Measurements from ENCODE around the gene SMCP. TPM values are rescaled to one million over a fixed set of nuclear protein-coding genes. Genes with fewer than 3 reads are reported as not detected.

The SMCP gene
- total and polyA plus RNA-seq, 2 donors (not counting 1 experiment from before 2014, with no cell fraction given), result not detected

- H4K20me1 ChIP-seq (ENCODE audit: control insufficient read depth, insufficient read depth, low read length, poor library complexity, severe bottlenecking), result no peaks in the 10 kb centered on the region
- H3K9me3 ChIP-seq (ENCODE audit: control extremely low read depth in 1 of 3, control insufficient read depth in 2 of 3, insufficient read depth in 1 of 3, low read length in 2 of 3), result no peaks in the 10 kb centered on the region
- peaks cover 0 to 4% of the 10 kb centered on the region in 2 donors for H3K4me1 ChIP-seq (ENCODE audit: control insufficient read depth in 2 of 2, insufficient read depth in 2 of 2, low read length in 2 of 2)
- Mint-ChIP-seq H3K27me3 (peaks cover 13% of the 10 kb centered on the region), H3K9me3 (ENCODE audit: insufficient read depth) (no peaks in the 10 kb centered on the region), H3K4me3 (no peak overlapping the region), H3K27ac (no peak overlapping the region), H3K4me1 (peaks cover 2% of the 10 kb centered on the region)
- H2AFZ ChIP-seq (ENCODE audit: insufficient read depth, low read depth, low read length, poor library complexity, severe bottlenecking), result no peak overlapping the region
- no peak overlapping the region for H3K4me2 ChIP-seq (replicated peaks; ENCODE audit: low read depth, low read length, poor library complexity, severe bottlenecking)
- ATAC-seq (ENCODE audit: low read depth), result no peak
- no peaks in the 10 kb centered on the region for H3K79me2 ChIP-seq (ENCODE audit: control insufficient read depth, insufficient read depth, low read length)
- ChIA-PET POLR2A (no interaction called here), CTCF (interaction anchor here (1.0 to 3.0 kb wide), 8 partner anchors 8 to 417 kb away, joined by 4 to 13 read pairs (median 8); no protein-coding TSS in a partner anchor)
- no peak overlapping the region for H3K9ac ChIP-seq (ENCODE audit: low read length)
- intact Hi-C loops (cut with micrococcal nuclease), result no loop called here
- 82% methylated on average over 2 of the region's 17 CpGs for WGBS (ENCODE audit: insufficient coverage)
- H3K27ac ChIP-seq (ENCODE audit: low read length in 2 of 2), result no peak overlapping the region
- no peak for DNase-seq
- no peak overlapping the region for H3K4me3 ChIP-seq (ENCODE audit: control extremely low read depth in 1 of 5, extremely low read depth in 1 of 5, insufficient read depth in 1 of 5, low read depth in 2 of 5, low read length in 4 of 5)
- peaks cover 0 to 7% (median 1%) of the 10 kb centered on the region in 4 experiments for H3K27me3 ChIP-seq (replicated peaks in 1 of 4; ENCODE audit: control extremely low read depth in 1 of 4, control insufficient read depth in 3 of 4, insufficient read depth in 4 of 4, low read length in 3 of 4)
- H3K36me3 ChIP-seq (replicated peaks in 1 of 2; ENCODE audit: control extremely low read depth in 1 of 2, control insufficient read depth in 1 of 2, extremely low read depth in 1 of 2, insufficient read depth in 2 of 2, low read length in 1 of 2), result no peaks in the 10 kb centered on the region
- TF ChIP-seq EZH2 (IDR thresholded peaks at IDR 0.05; ENCODE audit: borderline replicate concordance, insufficient read depth, low read depth, low read length, poor library complexity, severe bottlenecking), result no peak
- TF ChIP-seq CTCF (IDR thresholded peaks at IDR 0.05), result no peak
Observed at GRCh38 chr1:152870831-152871730, 7.0 kb upstream of the SMCP start.

- Mint-ChIP-seq H3K9me3 (ENCODE audit: insufficient read depth) (no peaks in the 10 kb centered on the region), H3K27ac (no peak overlapping the region), H3K4me3 (no peak overlapping the region), H3K27me3 (peaks cover 17% of the 10 kb centered on the region), H3K4me1 (peaks cover 2% of the 10 kb centered on the region)
- TF ChIP-seq EZH2 (IDR thresholded peaks at IDR 0.05; ENCODE audit: borderline replicate concordance, insufficient read depth, low read depth, low read length, poor library complexity, severe bottlenecking) (no peak), CTCF (IDR thresholded peaks at IDR 0.05) (no peak)
- ATAC-seq (ENCODE audit: low read depth) (no peak), DNase-seq (no peak)
- POLR2A ChIA-PET, result no interaction called here
- Histone ChIP-seq H3K27me3 (replicated peaks in 1 of 4; ENCODE audit: control extremely low read depth in 1 of 4, control insufficient read depth in 3 of 4, insufficient read depth in 4 of 4, low read length in 3 of 4) (peaks cover 0 to 7% (median 1%) of the 10 kb centered on the region in 4 experiments), H3K27ac (ENCODE audit: low read length in 2 of 2) (no peak overlapping the region), H3K36me3 (replicated peaks in 1 of 2; ENCODE audit: control extremely low read depth in 1 of 2, control insufficient read depth in 1 of 2, extremely low read depth in 1 of 2, insufficient read depth in 2 of 2, low read length in 1 of 2) (no peaks in the 10 kb centered on the region), H3K4me2 (replicated peaks; ENCODE audit: low read depth, low read length, poor library complexity, severe bottlenecking) (no peak overlapping the region), H3K9me3 (ENCODE audit: control extremely low read depth in 1 of 3, control insufficient read depth in 2 of 3, insufficient read depth in 1 of 3, low read length in 2 of 3) (no peaks in the 10 kb centered on the region), H3K4me3 (ENCODE audit: control extremely low read depth in 1 of 5, extremely low read depth in 1 of 5, insufficient read depth in 1 of 5, low read depth in 2 of 5, low read length in 4 of 5) (no peak overlapping the region), H2AFZ (ENCODE audit: insufficient read depth, low read depth, low read length, poor library complexity, severe bottlenecking) (no peak overlapping the region), H3K79me2 (ENCODE audit: control insufficient read depth, insufficient read depth, low read length) (no peaks in the 10 kb centered on the region), H4K20me1 (ENCODE audit: control insufficient read depth, insufficient read depth, low read length, poor library complexity, severe bottlenecking) (no peaks in the 10 kb centered on the region), H3K4me1 (ENCODE audit: control insufficient read depth in 2 of 2, insufficient read depth in 2 of 2, low read length in 2 of 2) (peaks cover 0 to 4% of the 10 kb centered on the region in 2 donors), H3K9ac (ENCODE audit: low read length) (no peak overlapping the region)
- CTCF ChIA-PET, result interaction anchor here (1.8 to 2.2 kb wide), 3 partner anchors 11 to 417 kb away, joined by 4 to 7 read pairs (median 5); no protein-coding TSS in a partner anchor
- 70% methylated on average over 6 of the region's 6 CpGs for WGBS (ENCODE audit: insufficient coverage)
- intact Hi-C loops (cut with micrococcal nuclease), result no loop called here
Observed at GRCh38 chr1:152871731-152872126, 6.4 kb upstream of the SMCP start.
